IPS-11a (cell line): ENCODE measurements around the gene SDK2.
"Not testable (repeated sequence)": the region's sequence is repeated elsewhere in the genome, so short reads cannot be mapped to it uniquely, and the experiment has no call there.

Experiments
- H3K4me3 ChIP-seq: one replicate; pipeline ENCODE4 v1.5.1; 2013; ENCODE audit warnings: low read depth, low read length, control low read depth

SDK2 gene

GRCh38 chr17:73379826-73380225, 264.4 kb downstream of the SDK2 start:
- no peak overlapping the region for H3K4me3 ChIP-seq

GRCh38 chr17:73378974-73379470, 265.2 kb downstream of the SDK2 start:
- H3K4me3 ChIP-seq: no peak overlapping the region

GRCh38 chr17:73376636-73377035, 267.6 kb downstream of the SDK2 start:
- H3K4me3 ChIP-seq: no peak overlapping the region

DNA sequence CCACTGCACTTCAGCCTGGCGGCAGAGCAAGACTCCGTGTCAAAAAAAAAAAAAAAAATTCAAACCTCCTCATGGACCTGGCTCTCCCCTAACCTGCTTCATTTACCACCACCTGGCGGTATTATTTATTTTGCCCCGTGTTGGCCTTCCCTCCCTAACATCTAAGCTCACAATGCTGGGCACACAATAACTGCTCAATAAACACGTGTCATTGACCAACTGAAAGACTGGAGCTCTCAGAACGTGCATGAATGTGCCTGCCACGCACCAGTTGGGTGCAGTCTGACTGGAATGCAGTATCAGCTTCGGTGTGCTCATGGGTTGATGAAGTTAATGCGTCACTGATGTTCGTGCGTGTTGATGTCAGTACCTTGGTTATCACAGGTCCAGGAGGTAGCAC, 268.1 kb downstream of the SDK2 start:
- H3K4me3 ChIP-seq: no peak overlapping the region

DNA sequence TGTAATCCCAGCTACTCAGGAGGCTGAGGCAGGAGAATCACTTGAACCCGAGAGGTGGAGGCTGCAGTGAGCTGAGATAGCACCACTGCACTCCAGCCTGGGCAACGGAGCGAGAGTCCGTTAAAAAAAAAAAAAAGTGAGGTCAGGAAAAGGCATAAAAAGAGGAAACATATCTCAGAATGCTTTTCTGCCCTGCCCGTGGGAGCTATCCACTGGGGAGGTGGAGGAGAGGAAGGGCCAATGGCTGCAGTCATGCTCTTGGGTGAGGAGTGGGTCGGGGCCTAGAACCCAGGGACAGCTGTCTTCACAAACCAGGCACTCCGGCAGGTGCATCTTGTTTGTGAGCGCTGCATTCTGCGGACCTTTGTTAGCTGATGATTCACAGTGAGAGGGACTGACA, 272.4 kb downstream of the SDK2 start:
- no peak overlapping the region for H3K4me3 ChIP-seq

GRCh38 chr17:73371285-73371684, 273.0 kb downstream of the SDK2 start:
- no peak overlapping the region for H3K4me3 ChIP-seq

GRCh38 chr17:73369817-73370490, 274.3 kb downstream of the SDK2 start:
- H3K4me3 ChIP-seq: not testable (repeated sequence)

- no peak overlapping the region for H3K4me3 ChIP-seq
These were observed 275.1 kb downstream of the SDK2 start for GRCh38 chr17:73369111-73369521.

GRCh38 chr17:73368085-73368631, 276.1 kb downstream of the SDK2 start:
- no peak overlapping the region for H3K4me3 ChIP-seq

DNA sequence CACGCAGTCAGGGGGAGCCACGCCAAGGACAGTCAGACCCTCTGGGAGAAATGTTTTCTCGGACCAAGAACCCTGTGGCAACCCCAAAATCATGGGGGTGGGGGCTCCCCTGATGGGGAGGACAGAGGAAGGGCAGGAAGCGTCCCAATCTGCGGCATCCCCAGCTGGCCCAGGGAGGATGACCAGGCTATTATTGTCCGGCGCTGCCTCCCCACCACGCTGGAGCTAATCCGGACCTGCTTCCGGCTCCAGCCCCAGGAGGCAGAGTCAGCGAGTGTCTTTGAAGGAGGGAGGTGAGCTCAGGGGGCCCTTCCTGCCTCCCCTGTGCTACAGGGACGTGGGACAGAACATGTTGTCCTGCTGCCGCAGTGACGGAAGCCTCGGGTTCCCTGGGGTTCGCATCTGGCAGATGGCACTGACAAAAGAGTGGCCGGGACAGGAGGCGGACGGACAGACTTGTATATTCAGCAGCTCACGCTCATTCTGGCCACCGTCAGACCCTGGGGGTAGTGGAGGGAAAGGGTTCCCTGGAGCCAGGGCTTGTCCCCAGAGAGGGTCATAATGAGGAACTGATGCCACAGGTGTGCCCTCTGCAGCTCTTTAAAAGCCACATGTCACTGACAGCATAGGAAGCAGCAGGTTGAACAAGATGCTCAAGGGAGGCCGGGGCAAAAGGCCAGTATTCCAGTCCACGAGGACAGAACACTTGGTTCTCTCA, 278.2 kb downstream of the SDK2 start:
- no peak overlapping the region for H3K4me3 ChIP-seq

GRCh38 chr17:73365301-73365874, 278.9 kb downstream of the SDK2 start:
- H3K4me3 ChIP-seq: no peak overlapping the region

DNA sequence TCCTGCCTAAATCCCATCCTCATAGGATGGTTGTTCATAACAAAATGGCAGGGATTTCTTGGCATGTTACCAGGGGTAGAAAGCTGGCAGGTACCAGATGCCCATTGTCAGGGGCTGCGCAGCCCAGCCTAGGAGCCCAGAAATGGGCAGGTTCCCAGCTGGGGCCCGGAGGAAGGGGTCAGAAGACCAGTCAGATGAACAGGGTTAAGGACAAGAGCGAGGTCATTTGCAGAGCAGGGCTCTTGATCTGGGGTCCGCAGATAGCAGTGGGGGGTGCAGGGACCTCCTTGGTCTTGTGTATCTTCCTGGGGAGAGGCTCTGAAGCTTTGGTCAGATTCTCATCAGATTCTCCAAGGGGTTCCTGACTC, 280.1 kb downstream of the SDK2 start:
- H3K4me3 ChIP-seq: no peak overlapping the region

DNA sequence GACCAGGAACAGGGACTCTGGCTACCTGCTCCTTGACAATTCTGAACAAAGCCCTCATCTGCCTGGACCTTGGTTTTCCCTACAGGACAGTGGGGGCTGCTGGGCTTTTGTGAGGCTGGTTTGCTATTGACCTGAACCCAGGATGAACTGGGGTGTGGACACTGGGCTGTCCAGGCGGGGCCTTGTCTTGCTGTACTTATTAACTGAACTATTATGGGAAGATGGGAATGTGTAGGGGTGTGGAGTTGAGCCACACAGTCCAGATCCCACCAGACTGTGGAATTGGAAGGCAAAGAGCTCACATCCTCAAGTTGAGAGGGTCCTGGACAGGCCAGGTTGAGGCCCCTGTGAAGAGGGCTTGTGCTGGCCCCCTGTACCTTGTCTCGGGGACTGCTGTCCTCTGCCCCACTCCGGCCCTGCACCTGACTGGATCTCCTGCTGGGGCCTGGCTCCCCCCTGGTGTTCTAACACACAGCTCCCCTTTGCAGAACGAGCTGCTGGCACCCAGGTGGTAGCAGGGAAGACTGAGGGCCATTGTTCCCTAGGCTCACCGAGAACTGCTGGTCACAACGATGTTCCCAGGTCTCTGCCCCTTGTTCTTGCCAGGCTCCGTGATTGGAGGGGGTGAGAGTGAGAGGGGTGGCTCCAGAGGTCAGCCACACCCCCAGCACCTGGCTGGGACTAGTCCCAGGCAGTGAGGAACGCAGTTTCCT, 280.6 kb downstream of the SDK2 start:
- H3K4me3 ChIP-seq: no peak overlapping the region

DNA sequence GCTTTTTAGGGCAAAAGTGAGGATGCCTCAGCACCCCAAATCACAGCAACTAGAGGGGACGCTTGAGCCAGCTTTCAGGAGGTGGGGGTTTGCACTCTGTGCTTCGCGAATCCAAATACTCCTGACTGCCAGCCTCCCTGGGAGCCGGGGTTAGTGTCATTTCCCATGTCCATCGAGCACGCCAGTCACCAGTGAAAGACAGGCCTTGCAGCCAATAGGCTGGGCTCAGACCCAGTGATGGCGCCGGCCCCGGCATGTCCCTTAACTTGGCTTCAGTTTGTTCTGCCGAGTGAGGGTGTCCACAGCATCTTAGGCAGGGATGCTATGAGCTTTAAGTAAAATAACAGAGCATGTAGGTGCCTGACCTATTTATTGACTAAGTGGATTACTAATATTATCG, 281.5 kb downstream of the SDK2 start:
- no peak overlapping the region for H3K4me3 ChIP-seq

- no peak overlapping the region for H3K4me3 ChIP-seq
These were observed 283.1 kb downstream of the SDK2 start for GRCh38 chr17:73360961-73361761.

GRCh38 chr17:73359987-73360410, 284.2 kb downstream of the SDK2 start:
- no peak overlapping the region for H3K4me3 ChIP-seq

- H3K4me3 ChIP-seq: no peak overlapping the region
These were observed 284.9 kb downstream of the SDK2 start for GRCh38 chr17:73359352-73359751.

- no peak overlapping the region for H3K4me3 ChIP-seq
These were observed 285.6 kb downstream of the SDK2 start for GRCh38 chr17:73358668-73359067.

DNA sequence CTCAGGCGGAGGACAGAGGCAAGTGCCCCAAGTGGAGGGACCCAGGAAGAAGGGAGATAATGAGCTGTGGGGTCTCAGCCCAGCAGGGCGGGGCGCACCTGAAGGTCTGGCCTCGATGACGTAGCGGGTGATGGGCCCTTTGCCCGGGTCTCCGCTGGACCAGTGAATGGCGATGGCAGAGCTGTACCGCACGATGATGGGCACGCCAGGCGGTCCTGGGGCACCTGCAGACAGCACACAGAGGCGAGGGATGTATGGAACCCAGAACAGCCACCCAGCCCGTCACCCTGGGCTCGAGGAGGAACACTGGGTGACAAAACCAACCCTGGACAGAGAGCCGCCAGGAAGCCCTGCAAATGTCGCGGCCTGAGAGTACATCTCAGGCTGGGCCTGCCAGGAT, 286.3 kb downstream of the SDK2 start:
- H3K4me3 ChIP-seq: no peak overlapping the region

DNA sequence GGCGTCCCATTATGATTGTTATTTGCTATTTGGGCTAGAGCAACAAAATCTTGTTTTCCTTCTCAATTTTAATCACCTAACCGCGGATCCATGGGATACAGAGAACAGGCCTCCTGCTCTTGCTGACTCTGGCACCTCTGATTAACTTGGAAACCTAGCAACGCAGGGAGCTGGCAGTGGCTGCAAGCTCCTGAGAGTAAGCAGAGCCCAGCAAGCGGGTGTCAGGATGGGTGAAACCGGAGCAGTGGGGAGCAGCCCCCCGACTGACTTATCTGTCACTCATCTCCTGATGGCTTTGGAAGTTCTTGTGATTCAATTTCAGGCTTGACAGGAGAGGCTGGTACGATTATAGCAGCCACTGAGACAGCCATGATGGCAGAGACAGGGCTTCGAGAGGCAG, 286.9 kb downstream of the SDK2 start:
- no peak overlapping the region for H3K4me3 ChIP-seq
